Measurements from ENCODE around the gene CDH12. TPM values are rescaled to one million over a fixed set of nuclear protein-coding genes. Genes with fewer than 3 reads are reported as not detected.
"Not testable (repeated sequence)": the region's sequence is repeated elsewhere in the genome, so short reads cannot be mapped to it uniquely, and the experiment has no call there.

Gene CDH12
- total RNA-seq, 1 donor from 2014 or later, result 0.26 TPM

GRCh38 chr5:22319798-22320197 is 533.3 kb downstream of the CDH12 start:
- H3K27ac Mint-ChIP-seq (ENCODE audit: unreplicated experiment), result no peak overlapping the region
- H3K27me3 Mint-ChIP-seq (ENCODE audit: unreplicated experiment), result no peaks in the 10 kb centered on the region
- H3K9me3 Mint-ChIP-seq (ENCODE audit: unreplicated experiment), result no peaks in the 10 kb centered on the region
- no peak for DNase-seq (ENCODE audit: low spot score)
- no peaks in the 10 kb centered on the region for H3K4me1 Mint-ChIP-seq (ENCODE audit: unreplicated experiment)
- TF ChIP-seq CTCF (IDR thresholded peaks at IDR 0.05; ENCODE audit: unreplicated experiment), result no peak
- H3K4me3 Mint-ChIP-seq (ENCODE audit: unreplicated experiment), result no peak overlapping the region
- H3K36me3 Mint-ChIP-seq (ENCODE audit: low read depth, unreplicated experiment), result no peaks in the 10 kb centered on the region

- Mint-ChIP-seq H3K4me3 (ENCODE audit: unreplicated experiment) (no peak overlapping the region), H3K4me1 (ENCODE audit: unreplicated experiment) (no peaks in the 10 kb centered on the region), H3K27me3 (ENCODE audit: unreplicated experiment) (no peaks in the 10 kb centered on the region), H3K9me3 (ENCODE audit: unreplicated experiment) (no peaks in the 10 kb centered on the region), H3K27ac (ENCODE audit: unreplicated experiment) (no peak overlapping the region), H3K36me3 (ENCODE audit: low read depth, unreplicated experiment) (no peaks in the 10 kb centered on the region)
- no peak for TF ChIP-seq CTCF (IDR thresholded peaks at IDR 0.05; ENCODE audit: unreplicated experiment)
- DNase-seq (ENCODE audit: low spot score), result no peak
Observed at GRCh38 chr5:22316294-22316693, 536.9 kb downstream of the CDH12 start.

GRCh38 chr5:22315052-22315451 is 538.1 kb downstream of the CDH12 start:
- not testable (repeated sequence) for H3K4me1 Mint-ChIP-seq (ENCODE audit: unreplicated experiment); H3K36me3 Mint-ChIP-seq (ENCODE audit: low read depth, unreplicated experiment); H3K27ac Mint-ChIP-seq (ENCODE audit: unreplicated experiment); H3K27me3 Mint-ChIP-seq (ENCODE audit: unreplicated experiment); DNase-seq (ENCODE audit: low spot score); H3K9me3 Mint-ChIP-seq (ENCODE audit: unreplicated experiment); H3K4me3 Mint-ChIP-seq (ENCODE audit: unreplicated experiment)

GRCh38 chr5:22314548-22314947 is 538.6 kb downstream of the CDH12 start:
- Mint-ChIP-seq H3K4me3 (ENCODE audit: unreplicated experiment) (no peak overlapping the region), H3K9me3 (ENCODE audit: unreplicated experiment) (no peaks in the 10 kb centered on the region), H3K27ac (ENCODE audit: unreplicated experiment) (no peak overlapping the region), H3K27me3 (ENCODE audit: unreplicated experiment) (no peaks in the 10 kb centered on the region), H3K4me1 (ENCODE audit: unreplicated experiment) (no peaks in the 10 kb centered on the region), H3K36me3 (ENCODE audit: low read depth, unreplicated experiment) (no peaks in the 10 kb centered on the region)
- no peak for DNase-seq (ENCODE audit: low spot score)
- no peak for TF ChIP-seq CTCF (IDR thresholded peaks at IDR 0.05; ENCODE audit: unreplicated experiment)

GRCh38 chr5:22306011-22306410 is 547.1 kb downstream of the CDH12 start:
- Mint-ChIP-seq H3K27ac (ENCODE audit: unreplicated experiment) (no peak overlapping the region), H3K4me3 (ENCODE audit: unreplicated experiment) (no peak overlapping the region), H3K27me3 (ENCODE audit: unreplicated experiment) (no peaks in the 10 kb centered on the region), H3K9me3 (ENCODE audit: unreplicated experiment) (no peaks in the 10 kb centered on the region), H3K4me1 (ENCODE audit: unreplicated experiment) (no peaks in the 10 kb centered on the region), H3K36me3 (ENCODE audit: low read depth, unreplicated experiment) (no peaks in the 10 kb centered on the region)
- no peak for TF ChIP-seq CTCF (IDR thresholded peaks at IDR 0.05; ENCODE audit: unreplicated experiment)
- DNase-seq (ENCODE audit: low spot score), result no peak

- Mint-ChIP-seq H3K9me3 (ENCODE audit: unreplicated experiment) (no peaks in the 10 kb centered on the region), H3K36me3 (ENCODE audit: low read depth, unreplicated experiment) (no peaks in the 10 kb centered on the region), H3K27me3 (ENCODE audit: unreplicated experiment) (no peaks in the 10 kb centered on the region), H3K4me3 (ENCODE audit: unreplicated experiment) (no peak overlapping the region), H3K27ac (ENCODE audit: unreplicated experiment) (no peak overlapping the region), H3K4me1 (ENCODE audit: unreplicated experiment) (no peaks in the 10 kb centered on the region)
- no peak for TF ChIP-seq CTCF (IDR thresholded peaks at IDR 0.05; ENCODE audit: unreplicated experiment)
- no peak for DNase-seq (ENCODE audit: low spot score)
Observed at GRCh38 chr5:22295832-22296231, 557.3 kb downstream of the CDH12 start.

Measured in endothelial cell (in vitro differentiated cells).